Hepatic stellate cell (primary cell): ENCODE data around the gene CPSF3.
"Not testable (repeated sequence)": the region's sequence is repeated elsewhere in the genome, so short reads cannot be mapped to it uniquely, and the experiment has no call there.

Experiments used
- DNase-seq: peaks from one replicate; pipeline ENCODE4 v3.0.0; 2011; ENCODE audit warnings: low spot score

Gene CPSF3

DNA sequence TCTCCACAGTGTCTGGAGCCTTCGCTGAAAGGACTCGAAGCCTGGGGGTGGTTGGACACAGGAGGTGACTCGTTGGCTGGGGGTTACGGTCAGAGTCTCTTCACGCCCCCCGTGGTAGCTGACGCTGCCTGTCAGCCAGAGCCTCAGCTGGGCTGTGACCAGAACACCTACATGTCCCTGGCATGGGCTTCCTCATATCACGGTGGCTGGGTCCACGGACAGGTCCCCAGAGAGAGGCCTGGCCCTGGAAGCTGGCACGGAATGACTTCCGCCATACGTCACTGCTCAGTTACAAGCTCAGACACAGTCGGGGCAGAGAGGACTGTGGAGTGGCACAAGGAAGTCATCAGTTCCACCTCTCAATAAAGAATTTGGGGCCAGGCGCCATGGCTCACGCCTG lies 28.6 kb upstream of the CPSF3 start:
- DNase-seq: no peak

GRCh38 chr2:9397201-9397600 lies 26.3 kb upstream of the CPSF3 start:
- no peak for DNase-seq

DNA sequence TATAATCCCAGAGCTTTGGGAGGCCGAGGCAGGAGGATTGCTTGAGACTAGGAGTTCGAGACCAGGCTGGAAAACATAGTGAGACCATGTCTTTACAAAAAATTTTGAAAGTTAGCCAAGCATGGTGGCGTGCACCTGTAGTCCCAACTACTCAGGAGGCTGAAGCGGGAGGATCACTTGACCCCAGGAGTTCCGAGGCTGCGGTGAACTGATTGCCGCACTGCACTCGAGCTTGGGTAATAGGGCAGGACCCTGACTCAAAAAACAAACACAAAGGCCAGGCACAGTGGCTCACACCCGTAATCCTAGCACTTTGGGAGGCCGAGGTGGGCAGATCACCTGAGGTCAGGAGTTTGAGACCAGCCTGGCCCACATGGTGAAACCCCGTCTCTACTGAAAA lies 25.2 kb upstream of the CPSF3 start:
- not testable (repeated sequence) for DNase-seq

DNA sequence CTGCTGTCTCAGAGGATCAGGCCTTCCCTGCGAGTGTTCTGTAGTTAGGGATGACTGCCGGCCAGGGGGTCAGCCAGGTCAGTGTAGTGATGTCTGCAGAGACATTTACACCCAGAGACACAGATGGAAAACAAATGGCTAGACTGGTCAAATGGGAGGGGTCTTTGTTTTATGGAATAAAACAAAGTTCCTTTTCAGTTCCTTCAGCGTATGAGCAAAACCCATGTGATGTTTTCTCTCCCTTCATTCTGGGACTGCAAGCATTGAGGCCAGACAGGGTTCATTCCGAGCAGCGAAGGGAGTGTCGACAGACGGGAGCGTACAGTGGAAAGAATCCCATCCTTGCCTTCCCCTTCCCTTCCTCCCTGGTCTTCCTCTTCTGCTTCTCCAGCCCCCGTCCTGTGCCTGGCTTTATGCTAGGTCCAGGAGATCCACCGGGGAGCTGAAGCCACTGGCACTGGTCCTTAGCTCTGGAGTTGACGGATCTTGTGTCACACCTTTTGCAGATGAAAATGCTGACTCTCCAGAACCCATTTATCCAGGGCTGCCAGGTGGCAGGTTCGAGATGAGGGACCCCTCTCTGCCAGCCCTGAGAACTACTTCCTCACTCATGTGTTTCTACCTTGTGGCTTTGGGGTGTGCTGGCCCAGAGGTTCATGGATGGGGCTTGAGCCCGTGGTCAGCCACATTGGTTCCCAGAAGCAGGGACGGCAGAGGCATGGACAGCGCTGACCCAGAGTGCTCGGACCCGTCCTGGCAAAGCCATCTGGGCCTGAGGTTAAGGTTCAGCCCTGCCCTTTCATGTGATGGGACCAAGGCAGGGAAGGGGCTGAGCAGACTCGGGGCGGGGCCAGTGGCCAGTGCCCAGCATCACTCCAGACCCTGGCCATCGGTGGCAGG lies 24.3 kb upstream of the CPSF3 start:
- no peak for DNase-seq

DNA sequence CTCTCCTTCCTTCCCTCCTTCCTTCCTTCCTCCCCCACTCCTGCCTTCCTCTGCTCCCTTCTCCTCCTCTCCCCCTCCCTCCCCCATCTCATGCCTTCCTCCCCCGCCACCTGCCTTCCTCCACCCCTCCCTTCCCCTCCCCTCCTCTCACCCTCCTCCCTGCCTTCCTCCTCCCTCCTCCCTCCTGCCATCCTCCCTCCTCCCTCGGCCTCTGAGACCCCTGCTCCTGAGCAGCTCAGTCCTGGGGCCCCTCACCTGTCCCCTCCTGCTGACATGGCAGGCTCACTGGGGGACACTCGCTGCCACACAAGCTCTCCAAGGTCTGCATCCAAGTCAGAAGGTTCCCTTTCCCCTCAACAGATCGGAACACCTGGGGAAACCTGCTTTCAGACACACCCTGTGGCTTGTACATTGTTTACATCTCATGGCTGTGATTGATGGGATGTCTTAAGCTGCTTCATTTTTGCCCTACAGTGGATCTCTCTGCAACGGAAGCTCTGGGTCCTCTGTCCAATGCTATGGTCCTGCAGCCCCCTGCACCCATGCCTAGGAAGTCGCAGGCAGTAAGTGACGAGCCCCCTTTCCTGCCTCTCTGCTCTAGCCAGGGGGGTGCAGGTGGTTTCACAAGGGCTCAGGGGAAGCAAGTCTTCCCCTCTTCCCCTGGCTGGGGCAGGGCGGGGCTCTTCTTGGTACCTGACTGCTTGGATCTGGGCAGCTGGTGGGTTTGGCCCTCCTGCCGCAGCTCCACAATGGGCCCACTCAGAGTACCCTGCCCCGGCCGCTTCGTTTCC lies 23.0 kb upstream of the CPSF3 start:
- no peak for DNase-seq

GRCh38 chr2:9401059-9401547 lies 22.4 kb upstream of the CPSF3 start:
- no peak for DNase-seq

DNA sequence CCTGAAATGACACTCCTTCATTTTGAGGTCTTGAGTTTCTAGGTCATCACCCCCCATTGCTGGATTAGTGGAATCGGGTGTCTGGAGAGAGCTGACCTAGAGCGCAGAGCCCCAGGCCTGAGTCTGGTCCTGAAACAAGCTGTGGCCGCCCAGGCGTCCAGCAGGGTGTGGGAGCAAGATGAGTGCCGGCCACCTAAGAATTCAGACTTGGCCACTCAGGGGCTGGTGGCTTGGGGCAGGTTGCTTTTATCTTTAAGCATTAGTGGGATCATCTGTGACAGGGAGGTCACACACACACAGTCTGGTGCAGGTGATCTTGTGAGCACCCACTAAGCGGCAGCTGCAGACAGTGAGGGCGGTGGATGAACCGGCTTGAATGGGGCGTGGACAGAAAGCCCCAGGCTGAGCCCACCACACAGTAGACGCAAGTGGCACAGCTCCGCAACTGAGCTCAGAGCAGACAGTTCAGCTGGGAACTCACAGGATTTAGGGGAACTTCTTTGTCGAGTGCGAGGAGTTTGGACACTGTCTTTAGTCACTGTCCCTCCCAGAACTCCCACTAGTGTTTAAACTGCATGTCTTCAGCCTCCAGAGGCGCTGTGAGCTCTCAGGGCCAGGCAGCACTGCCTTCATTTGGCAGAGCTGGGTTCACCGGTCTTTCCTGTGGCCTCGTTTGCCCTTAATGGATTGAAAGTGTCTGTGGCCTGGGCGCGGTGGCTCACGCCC lies 21.6 kb upstream of the CPSF3 start:
- no peak for DNase-seq

DNA sequence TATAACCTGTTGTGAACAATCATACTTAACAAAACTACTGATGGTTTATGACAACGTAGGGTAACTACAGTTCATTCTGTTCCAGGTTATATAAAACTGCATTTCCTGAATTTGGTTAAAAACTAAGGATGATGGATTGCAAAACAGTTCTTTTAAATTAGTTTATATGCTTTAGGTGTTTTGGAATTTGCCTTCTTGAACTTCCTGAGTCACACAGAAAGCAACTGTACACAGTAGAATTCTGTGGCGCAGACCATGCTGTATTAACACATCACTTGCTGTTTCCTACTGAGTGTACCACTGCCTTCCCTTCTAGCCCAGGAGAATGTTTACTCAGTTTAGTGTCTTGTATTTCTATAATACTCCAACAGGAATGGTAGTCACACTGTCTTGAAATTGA lies 19.5 kb upstream of the CPSF3 start:
- DNase-seq: no peak

- no peak for DNase-seq
Measured at GRCh38 chr2:9404451-9404850, 19.0 kb upstream of the CPSF3 start.

DNA sequence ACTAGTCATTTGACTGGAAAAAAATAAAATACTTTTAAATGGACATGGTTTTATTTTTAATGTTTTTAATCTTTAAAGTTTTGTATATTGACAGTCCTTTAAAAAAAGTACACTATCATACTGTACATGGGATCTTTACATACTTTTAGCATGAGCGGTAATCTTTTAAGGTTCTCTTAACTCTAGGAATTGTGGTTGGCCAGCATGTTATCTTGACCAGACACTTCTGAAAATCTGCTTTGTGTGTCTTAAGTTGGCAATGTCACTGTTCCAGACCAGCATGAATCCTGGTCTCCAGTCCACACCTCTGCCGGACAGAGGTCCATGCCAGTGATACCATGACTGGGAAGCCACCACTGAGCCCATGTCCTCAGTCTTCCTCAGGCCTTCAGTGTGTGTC lies 17.8 kb upstream of the CPSF3 start:
- no peak for DNase-seq

- DNase-seq: no peak
Measured at GRCh38 chr2:9406529-9407362, 16.7 kb upstream of the CPSF3 start.

DNA sequence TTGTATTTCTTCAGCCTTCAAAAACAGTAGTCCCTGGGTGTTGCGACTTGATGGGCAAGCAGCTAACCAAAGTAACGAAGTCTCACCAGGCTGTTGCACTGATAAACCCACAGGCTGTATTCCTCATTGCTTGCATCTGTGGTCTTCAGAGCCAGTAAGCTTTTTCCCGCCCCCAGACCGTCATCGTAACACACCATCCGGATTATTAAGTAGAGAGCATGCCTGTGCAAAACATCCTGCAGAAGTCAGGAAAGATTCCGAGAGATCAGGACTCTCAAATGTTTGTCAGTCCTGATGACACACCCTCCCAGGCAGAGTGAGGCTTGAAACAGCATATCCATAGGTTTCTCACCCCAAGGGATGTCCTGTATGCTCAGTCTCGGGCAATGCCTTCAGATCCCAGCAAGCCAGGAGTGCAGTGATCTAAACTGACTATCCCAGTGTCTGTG lies 16.1 kb upstream of the CPSF3 start:
- no peak for DNase-seq

DNA sequence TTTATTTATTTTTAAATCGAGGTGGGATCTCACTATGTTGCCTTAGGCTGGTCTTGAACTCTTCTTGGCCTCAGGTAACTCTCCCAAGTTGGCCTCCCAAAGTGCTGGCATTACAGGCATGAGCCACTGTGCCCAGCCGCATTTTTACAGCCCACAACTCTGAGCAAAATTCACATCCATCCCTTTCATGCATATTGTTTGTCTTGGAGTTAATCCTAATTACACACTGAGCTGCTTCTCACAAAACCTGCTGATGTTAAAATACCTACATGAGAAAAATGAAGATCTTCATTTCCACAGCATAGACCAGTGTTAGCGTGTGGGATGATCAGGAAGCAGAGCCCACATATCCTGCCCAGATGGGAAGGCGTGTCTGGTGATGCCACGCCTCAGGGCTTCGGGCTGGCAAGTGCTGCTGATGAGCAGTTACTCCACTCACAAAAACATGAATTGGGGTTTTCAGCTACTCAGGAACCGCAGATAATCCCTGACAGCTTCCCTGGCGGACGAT lies 14.8 kb upstream of the CPSF3 start:
- no peak for DNase-seq

DNA sequence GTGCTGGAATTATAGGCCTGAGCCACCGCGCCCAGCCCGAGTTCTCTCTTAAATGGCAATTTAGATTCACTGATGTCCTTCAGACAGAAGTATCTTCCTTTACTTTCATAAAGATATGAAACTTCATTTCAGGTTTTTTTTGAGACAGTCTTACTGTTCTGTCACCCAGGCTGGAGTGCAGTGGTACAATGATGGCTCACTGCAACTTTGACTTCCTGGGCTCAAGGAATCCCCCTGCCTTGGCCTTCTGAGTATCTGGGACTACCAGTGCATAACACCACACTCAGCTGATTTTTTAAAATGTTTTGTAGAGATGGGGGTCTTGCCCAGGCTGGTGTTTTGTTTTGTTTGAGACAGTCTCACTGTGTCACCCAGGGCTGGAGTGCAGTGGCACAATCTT lies 13.3 kb upstream of the CPSF3 start:
- DNase-seq: no peak

DNA sequence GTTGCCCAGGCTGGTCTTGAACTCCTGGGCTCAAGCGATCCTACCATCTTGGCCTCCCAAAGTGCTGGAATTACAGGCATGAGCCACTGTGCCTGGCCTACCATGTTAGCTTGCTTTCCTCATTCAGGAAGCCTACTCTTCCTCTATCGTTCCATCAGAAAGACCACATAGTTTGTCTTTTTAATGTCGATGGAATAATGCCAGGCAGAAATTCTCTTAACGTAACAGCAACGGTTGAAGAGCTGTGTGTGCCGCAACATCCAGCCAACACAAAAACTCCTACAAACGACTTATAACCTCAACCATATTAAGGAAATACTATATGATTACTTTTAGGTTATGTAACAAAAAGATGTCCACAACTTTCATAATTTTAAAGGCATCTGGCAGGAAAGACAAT lies 10.7 kb upstream of the CPSF3 start:
- DNase-seq: no peak

GRCh38 chr2:9415516-9416169 lies 7.8 kb upstream of the CPSF3 start:
- no peak for DNase-seq

DNA sequence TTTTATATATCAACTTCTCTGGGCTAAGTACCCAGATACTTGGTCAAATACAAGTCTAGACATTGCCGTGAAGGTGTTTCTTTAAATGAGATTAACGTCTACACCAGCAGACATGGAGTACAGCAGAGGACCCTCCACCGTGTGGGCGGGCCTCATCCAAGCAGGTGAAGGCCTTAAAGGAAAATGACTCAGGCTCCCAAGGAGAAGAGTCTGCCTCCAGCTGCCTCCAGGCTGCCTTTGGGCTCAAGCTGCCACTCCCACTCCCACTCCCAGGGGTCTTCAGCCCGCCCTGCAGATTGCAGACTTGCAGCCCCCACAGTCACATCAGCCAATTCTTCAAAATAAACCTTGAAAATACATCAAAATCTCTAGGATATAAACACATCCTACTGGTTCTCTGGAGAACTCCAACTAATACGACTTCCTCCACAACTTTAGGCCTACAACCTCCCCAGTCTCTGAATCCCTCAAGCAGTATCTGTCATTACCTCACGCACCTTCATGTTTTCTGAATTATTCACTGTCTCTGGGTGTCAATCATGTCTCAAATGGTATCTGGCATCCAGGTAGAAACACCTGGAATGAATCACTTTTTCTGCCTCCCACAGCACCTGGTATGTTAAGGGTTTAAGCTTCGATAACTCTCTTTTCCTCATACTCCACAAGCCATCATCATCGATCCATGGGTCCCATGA lies 7.0 kb upstream of the CPSF3 start:
- no peak for DNase-seq

- DNase-seq: no peak
Measured at GRCh38 chr2:9416962-9417316, 6.5 kb upstream of the CPSF3 start.

DNA sequence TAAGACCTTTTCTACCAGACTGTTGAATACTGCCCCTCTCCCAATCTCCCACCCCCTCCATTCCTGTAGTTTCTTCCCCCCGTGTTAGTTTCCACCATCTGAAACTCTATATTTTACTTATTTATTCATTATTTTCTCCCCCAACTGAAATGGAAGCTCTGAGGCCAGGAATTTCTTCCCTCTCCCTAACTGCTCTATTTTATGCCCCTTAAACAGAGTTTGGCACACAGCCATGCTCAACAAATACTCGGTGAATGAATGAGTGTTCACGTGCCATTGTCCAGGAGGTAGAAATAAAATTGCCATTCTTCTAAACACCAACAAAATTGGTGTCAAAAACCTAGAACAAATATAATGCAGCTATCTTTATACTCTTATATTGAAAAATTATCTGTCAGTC lies 5.7 kb upstream of the CPSF3 start:
- no peak for DNase-seq

- no peak for DNase-seq
Measured at GRCh38 chr2:9418746-9419145, 4.7 kb upstream of the CPSF3 start.
